HepG2 (cell line): ENCODE measurements around the gene POPDC2.

Experiments
- BHLHE40 ChIP-seq: IDR thresholded peaks from 2 replicates; pipeline ENCODE4 v1.6.1; 2011; ENCODE audit warnings: low read length, improper control_type of control experiment
- CTCF ChIP-seq: sonication (generic); formaldehyde crosslinking; IDR thresholded peaks from 2 replicates; pipeline ENCODE4 v1.5.0; 2020; ENCODE audit warnings: mild to moderate bottlenecking, missing genetic modification reagents, moderate library complexity
- EZH2 ChIP-seq: conservative IDR thresholded peaks from 2 replicates; pipeline ENCODE4 v1.6.1; 2012; ENCODE audit warnings: mild to moderate bottlenecking, low read depth, low read length, moderate library complexity
- GZF1 ChIP-seq: sonication (generic); formaldehyde crosslinking; IDR thresholded peaks from 2 replicates; pipeline ENCODE4 v1.5.1; 2020; ENCODE audit warnings: mild to moderate bottlenecking, missing genetic modification reagents
- PAX8 ChIP-seq: sonication (generic); formaldehyde crosslinking; IDR thresholded peaks from 2 replicates; pipeline ENCODE4 v1.8.0; 2022; ENCODE audit warnings: mild to moderate bottlenecking, missing genetic modification reagents, borderline replicate concordance
- SMAD3 ChIP-seq: sonication (generic); formaldehyde crosslinking; IDR thresholded peaks from 2 replicates; pipeline ENCODE4 v1.4.0; 2020; ENCODE audit warnings: missing genetic modification reagents
- TP53 ChIP-seq: sonication (generic); formaldehyde crosslinking; conservative IDR thresholded peaks from 2 replicates; pipeline ENCODE4 v1.4.0; 2020; ENCODE audit warnings: missing genetic modification reagents
- ZKSCAN1 ChIP-seq: fragments of 150-350 bp; IDR thresholded peaks from 2 replicates; pipeline ENCODE4 v1.6.1; 2014; ENCODE audit warnings: low read length
- ZKSCAN8 ChIP-seq: IDR thresholded peaks from 2 replicates; pipeline ENCODE4 v1.6.1; 2016; ENCODE audit warnings: borderline replicate concordance, missing genetic modification reagents, missing compliant biosample characterization
- ZNF274 ChIP-seq: sonication (generic); formaldehyde crosslinking; IDR thresholded peaks from 2 replicates; pipeline ENCODE4 v1.5.1; 2020; ENCODE audit warnings: mild to moderate bottlenecking, missing genetic modification reagents
- TF ChIP-seq, protein P1 (sequence below): IDR thresholded peaks from 2 replicates; pipeline ENCODE4 v1.6.1; 2016

DNA sequence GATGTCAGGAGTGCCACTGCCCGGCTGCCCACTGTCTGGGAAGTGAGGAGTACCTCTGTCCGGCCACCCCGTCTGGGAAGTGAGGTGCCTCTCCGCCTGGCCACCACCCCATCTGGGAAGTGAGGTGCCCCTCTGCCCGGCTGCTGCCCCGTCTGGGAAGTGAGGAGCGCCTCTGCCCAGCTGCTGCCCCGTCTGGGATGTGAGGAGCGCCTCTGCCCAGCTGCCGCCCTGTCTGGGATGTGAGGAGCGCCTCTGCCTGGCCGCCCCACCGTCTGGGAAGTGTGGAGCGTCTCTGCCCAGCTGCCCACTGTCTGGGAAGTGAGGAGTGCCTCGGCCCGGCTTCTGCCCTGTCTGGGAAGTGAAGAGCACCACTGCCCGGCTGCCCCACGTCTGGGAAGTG is 13.5 kb upstream of the POPDC2 start:
- TF ChIP-seq ZKSCAN8 (no peak), EZH2 (no peak), PAX8 (CRISPR knock-in tag) (no peak), TP53 (CRISPR knock-in tag) (no peak), GZF1 (no peak), SMAD3 (CRISPR knock-in tag) (no peak), CTCF (no peak), ZKSCAN1 (no peak), BHLHE40 (no peak), ZNF274 (no peak)
- TF ChIP-seq, protein P1, sequence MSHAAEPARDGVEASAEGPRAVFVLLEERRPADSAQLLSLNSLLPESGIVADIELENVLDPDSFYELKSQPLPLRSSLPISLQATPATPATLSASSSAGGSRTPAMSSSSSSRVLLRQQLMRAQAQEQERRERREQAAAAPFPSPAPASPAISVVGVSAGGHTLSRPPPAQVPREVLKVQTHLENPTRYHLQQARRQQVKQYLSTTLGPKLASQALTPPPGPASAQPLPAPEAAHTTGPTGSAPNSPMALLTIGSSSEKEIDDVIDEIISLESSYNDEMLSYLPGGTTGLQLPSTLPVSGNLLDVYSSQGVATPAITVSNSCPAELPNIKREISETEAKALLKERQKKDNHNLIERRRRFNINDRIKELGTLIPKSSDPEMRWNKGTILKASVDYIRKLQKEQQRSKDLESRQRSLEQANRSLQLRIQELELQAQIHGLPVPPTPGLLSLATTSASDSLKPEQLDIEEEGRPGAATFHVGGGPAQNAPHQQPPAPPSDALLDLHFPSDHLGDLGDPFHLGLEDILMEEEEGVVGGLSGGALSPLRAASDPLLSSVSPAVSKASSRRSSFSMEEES: no peak
